Kidney (tissue), 14 donors: ENCODE data around the gene ZNRF3. TPM values are rescaled to one million over a fixed set of nuclear protein-coding genes. Genes with fewer than 3 reads are reported as not detected.

Source experiments
- DNase-seq, 5 donors: peaks; one replicate each; pipeline ENCODE4 v3.0.0-alpha.2; 2013 to 2020
- FAIRE-seq: peaks from 2 replicates; lab custom pipeline; 2012; peaks lifted over from hg19 to GRCh38; lab: Jason Lieb, UNC
- H3K27ac ChIP-seq, 2 donors: one replicate each; pipeline ENCODE4 v1.7.0; 2013; ENCODE audit warnings: low read depth in 2 of 2, low read length in 2 of 2, inconsistent platforms in 1 of 2
- H3K27me3 ChIP-seq: one replicate; pipeline ENCODE4 v1.7.1; 2013; ENCODE audit warnings: low read length, inconsistent platforms; ENCODE audit not compliant: control insufficient read depth, insufficient read depth
- H3K36me3 ChIP-seq, 3 donors: one replicate each; pipeline versions ENCODE4 v1.7.0 to v1.7.1; 2013; ENCODE audit warnings: low read length in 3 of 3, control low read depth in 1 of 3, inconsistent platforms in 1 of 3; ENCODE audit not compliant: insufficient read depth in 3 of 3, control insufficient read depth in 2 of 3
- H3K4me1 ChIP-seq, 3 donors: one replicate each; pipeline versions ENCODE4 v1.7.0 to v1.7.1; 2013; ENCODE audit warnings: low read length in 3 of 3, inconsistent platforms in 1 of 3, low read depth in 1 of 3; ENCODE audit not compliant: control insufficient read depth in 2 of 3, insufficient read depth in 2 of 3
- H3K4me3 ChIP-seq, 3 donors: one replicate each; pipeline versions ENCODE4 v1.7.0 to v1.8.1; 2013; ENCODE audit warnings: low read length in 3 of 3, control low read depth in 1 of 3, inconsistent platforms in 1 of 3
- H3K9ac ChIP-seq, 3 donors: one replicate each; pipeline versions ENCODE4 v1.7.0 to v1.7.1; 2013; ENCODE audit warnings: low read length in 3 of 3, control low read depth in 1 of 3, inconsistent platforms in 1 of 3
- H3K9me3 ChIP-seq, 3 donors: one replicate each; pipeline versions ENCODE4 v1.7.0 to v1.7.1; 2013; ENCODE audit warnings: low read length in 3 of 3, control low read depth in 1 of 3, inconsistent platforms in 1 of 3; ENCODE audit not compliant: control insufficient read depth in 2 of 3, insufficient read depth in 1 of 3
- intact Hi-C: fragments of 100-400 bp; cut with DNase I; formaldehyde crosslinking; loops from one replicate; pipeline ENCODE4 v1.11.1; 2022
- polyA plus RNA-seq: library from polyadenylated mRNA; stranded (reverse); fragments of 350-450 nt; fragmentation: Illumina TruSeq; extraction: RNeasy Lipid Tissue Mini Kit (QIAGEN cat#74804); gene quantifications from one replicate; pipeline ENCODE4 v1.2.3, GENCODE V29; 2014; ENCODE audit warnings: low read depth, low replicate concordance; ENCODE audit not compliant: insufficient read depth
- total RNA-seq: library from RNA; stranded (reverse); fragmentation: NEBNext Ultra II Directional; extraction: Animal tissue kit (Norgen Biotek cat#: 25700); gene quantifications from one replicate; pipeline ENCODE4 v1.2.1, GENCODE V29; 2021
- TF ChIP-seq, protein P1 (sequence below): IDR thresholded peaks from 3 replicates; pipeline ENCODE4 v1.5.1; 2012; ENCODE audit warnings: mild to moderate bottlenecking, moderate library complexity, borderline replicate concordance; ENCODE audit not compliant: insufficient read depth; ENCODE audit errors: extremely low read depth
- donor health status: control.
- donor health status: control.
- donor health status: control.
- donor health status: control.
- donor health status: control.
- donor health status: DM: yes; HTN: yes; CAD: no.
- donor health status: Normal renal cell carcinoma (clear cell type).

The ZNRF3 gene
- total and polyA plus RNA-seq, 2 donors from 2014 or later, result 6.8 to 24.4 TPM

DNA sequence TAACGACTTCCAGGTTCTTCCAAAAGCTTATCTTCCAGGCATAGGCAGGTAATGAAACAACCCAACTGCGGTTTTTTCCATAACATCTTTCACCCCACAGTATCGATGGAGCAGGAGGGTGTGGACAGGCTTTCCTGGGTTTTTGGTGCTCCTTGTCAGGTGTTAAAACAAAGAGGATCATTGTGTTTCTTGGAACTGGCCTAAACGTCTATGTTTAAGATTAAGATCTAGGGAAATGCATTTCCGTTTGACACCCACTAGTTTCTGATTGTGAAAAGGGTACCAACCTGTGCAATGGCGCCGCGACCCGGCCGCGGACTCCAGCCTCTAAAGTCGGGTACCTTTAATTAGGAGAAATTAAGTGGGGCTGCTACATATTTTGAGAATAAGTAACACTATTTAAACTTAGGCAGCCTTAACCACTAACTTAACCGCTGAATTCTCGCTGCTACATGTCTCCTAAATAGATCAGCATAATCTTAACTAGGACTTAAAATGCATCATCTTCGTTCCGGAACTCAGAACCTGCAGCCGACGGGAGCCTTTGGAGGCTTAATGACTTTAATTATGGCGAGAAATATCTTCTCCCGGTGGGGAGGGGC, 146.7 kb downstream of the ZNRF3 start:
- Histone ChIP-seq H3K27me3 (no peaks in the 10 kb centered on the region), H3K27ac (peak overlapping the region; percentile 81 to 97), H3K9ac (peak overlapping the region in 1 of 3 donors; percentile 27), H3K9me3 (no peaks in the 10 kb centered on the region), H3K4me1 (peaks cover 5 to 61% (median 36%) of the 10 kb centered on the region in 3 donors), H3K4me3 (peak overlapping the region in 2 of 3 donors; percentile 40 to 54), H3K36me3 (peaks cover 0 to 3% (median 2%) of the 10 kb centered on the region in 3 donors)
- FAIRE-seq (no peak), DNase-seq (peak in 2 of 5 donors; percentile 51 to 60)
- intact Hi-C loops, result no loop called here
- TF ChIP-seq, protein P1, sequence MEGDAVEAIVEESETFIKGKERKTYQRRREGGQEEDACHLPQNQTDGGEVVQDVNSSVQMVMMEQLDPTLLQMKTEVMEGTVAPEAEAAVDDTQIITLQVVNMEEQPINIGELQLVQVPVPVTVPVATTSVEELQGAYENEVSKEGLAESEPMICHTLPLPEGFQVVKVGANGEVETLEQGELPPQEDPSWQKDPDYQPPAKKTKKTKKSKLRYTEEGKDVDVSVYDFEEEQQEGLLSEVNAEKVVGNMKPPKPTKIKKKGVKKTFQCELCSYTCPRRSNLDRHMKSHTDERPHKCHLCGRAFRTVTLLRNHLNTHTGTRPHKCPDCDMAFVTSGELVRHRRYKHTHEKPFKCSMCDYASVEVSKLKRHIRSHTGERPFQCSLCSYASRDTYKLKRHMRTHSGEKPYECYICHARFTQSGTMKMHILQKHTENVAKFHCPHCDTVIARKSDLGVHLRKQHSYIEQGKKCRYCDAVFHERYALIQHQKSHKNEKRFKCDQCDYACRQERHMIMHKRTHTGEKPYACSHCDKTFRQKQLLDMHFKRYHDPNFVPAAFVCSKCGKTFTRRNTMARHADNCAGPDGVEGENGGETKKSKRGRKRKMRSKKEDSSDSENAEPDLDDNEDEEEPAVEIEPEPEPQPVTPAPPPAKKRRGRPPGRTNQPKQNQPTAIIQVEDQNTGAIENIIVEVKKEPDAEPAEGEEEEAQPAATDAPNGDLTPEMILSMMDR, result peak; percentile 12

DNA sequence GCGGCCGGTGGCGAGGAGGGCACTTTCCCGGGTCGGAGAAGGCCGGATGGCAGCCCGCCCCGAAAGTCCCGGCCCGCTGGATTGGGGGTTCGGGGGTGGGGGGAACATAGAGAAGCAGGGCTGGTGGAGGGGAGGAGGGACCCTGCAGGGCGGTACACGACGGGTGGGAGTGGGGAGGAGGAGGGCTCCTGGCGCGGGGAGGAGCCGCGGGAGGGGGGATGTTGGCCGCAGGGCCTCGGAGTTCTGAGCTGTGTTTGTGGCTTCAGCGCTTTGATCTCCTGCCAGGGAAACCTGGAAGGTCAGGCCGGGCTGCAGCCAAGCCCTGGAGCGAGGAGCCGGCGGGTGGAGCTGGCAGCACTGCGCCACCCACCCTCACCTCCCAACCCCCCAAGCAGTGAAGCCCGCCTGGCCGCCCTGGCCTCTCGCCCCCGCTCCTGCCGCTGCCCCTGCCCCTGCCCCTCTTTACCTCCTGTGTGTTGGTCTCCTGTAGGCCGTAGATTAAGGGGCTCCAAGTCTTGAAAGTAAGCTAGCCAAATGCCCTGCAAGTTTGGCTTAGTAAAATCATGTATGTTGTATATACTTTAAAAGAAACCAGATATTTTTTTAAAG, 147.3 kb downstream of the ZNRF3 start:
- FAIRE-seq (no peak), DNase-seq (peak; percentile 92 to 96 (median 94))
- no peaks in the 10 kb centered on the region for H3K9me3 ChIP-seq
- H3K4me1 ChIP-seq, result peaks cover 5 to 61% (median 36%) of the 10 kb centered on the region in 3 donors
- peak overlapping the region in 1 of 3 donors; percentile 60 for H3K9ac ChIP-seq
- peak overlapping the region; percentile 97 to 98 for H3K27ac ChIP-seq
- peaks cover 0 to 3% (median 2%) of the 10 kb centered on the region in 3 donors for H3K36me3 ChIP-seq
- intact Hi-C loops, result no loop called here
- peak overlapping the region in 2 of 3 donors; percentile 40 to 54 for H3K4me3 ChIP-seq
- no peaks in the 10 kb centered on the region for H3K27me3 ChIP-seq
- TF ChIP-seq, protein P1, result no peak

DNA sequence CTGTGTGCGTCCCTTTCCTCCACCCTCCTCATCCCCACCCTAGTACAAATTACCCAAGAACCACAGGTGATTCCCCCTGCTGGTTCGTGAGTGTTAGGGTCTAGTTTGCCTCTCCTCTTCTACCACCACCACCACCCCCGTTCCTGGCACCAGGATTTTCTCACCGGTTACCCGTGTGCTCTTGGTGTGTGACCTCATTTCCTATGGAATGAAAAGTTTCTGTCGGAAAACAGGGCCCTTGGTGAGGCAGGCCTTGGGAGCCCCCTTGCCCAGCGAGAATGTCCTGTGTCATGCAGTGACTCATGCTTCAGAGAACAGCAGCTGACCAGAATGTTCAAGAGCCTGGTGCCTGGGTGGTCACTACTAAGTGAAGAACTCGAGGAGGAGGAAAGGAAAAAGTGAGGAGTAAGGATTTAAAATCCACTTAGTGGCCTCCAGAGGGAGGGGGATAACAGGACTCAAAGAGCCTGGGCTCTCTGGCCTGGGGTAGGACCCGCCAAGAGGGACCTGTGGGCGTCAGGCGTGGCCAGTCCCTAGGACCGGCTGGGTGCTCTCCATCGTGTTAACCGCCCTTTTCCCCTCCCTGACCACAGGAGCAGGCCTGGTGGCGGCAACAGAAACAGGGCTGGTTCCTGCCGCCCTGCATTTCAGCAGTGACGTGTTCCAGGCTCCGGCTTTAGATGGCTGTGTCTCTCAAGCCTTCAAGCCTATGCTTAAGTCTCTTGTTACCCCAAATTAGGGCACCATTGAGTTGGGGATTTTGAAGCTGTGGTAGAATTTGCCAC, 148.0 kb downstream of the ZNRF3 start:
- Histone ChIP-seq H3K27me3 (no peaks in the 10 kb centered on the region), H3K27ac (peak overlapping the region; percentile 97 to 98), H3K9me3 (no peaks in the 10 kb centered on the region), H3K9ac (peak overlapping the region in 1 of 3 donors; percentile 60), H3K4me3 (peak overlapping the region in 2 of 3 donors; percentile 13 to 40), H3K36me3 (peaks cover 0 to 3% (median 2%) of the 10 kb centered on the region in 3 donors), H3K4me1 (peaks cover 5 to 61% (median 36%) of the 10 kb centered on the region in 3 donors)
- intact Hi-C loops, result no loop called here
- TF ChIP-seq, protein P1, result no peak
- FAIRE-seq (no peak), DNase-seq (peak; percentile 80 to 94 (median 91))
